PFSK-1 (cell line): Measurements from ENCODE around the gene SDC4.

ENCODE experiments used
- FOXP2 ChIP-seq: optimal IDR thresholded peaks from 2 replicates; pipeline ENCODE3; 2011; ENCODE audit warnings: borderline replicate concordance, control low read depth, inconsistent platforms; ENCODE audit not compliant: insufficient read depth; ENCODE audit errors: extremely low read length, extremely low read depth
- POLR2AphosphoS5 ChIP-seq: IDR thresholded peaks from 2 replicates; pipeline ENCODE4 v1.6.1; 2012; ENCODE audit warnings: low read depth, mild to moderate bottlenecking, control low read depth, low read length, moderate library complexity
- REST ChIP-seq, 2 experiments: IDR thresholded peaks; 2 replicates each; pipeline versions ENCODE4 v1.6.1 to v1.8.0; 2011 to 2012; ENCODE audit warnings: low read depth in 2 of 2, low read length in 2 of 2, control low read depth in 1 of 2, inconsistent platforms in 1 of 2, mild to moderate bottlenecking in 1 of 2, moderate library complexity in 1 of 2; ENCODE audit not compliant: insufficient read depth in 1 of 2
- SIN3A ChIP-seq: IDR thresholded peaks from 2 replicates; pipeline ENCODE4 v1.6.1; 2012; ENCODE audit warnings: mild to moderate bottlenecking, low read length, moderate library complexity, borderline replicate concordance; ENCODE audit not compliant: insufficient read depth
- TAF1 ChIP-seq: IDR thresholded peaks from 2 replicates; pipeline ENCODE4 v1.6.1; 2012; ENCODE audit warnings: low read length, control low read depth, borderline replicate concordance; ENCODE audit not compliant: insufficient read depth

SDC4 gene

DNA sequence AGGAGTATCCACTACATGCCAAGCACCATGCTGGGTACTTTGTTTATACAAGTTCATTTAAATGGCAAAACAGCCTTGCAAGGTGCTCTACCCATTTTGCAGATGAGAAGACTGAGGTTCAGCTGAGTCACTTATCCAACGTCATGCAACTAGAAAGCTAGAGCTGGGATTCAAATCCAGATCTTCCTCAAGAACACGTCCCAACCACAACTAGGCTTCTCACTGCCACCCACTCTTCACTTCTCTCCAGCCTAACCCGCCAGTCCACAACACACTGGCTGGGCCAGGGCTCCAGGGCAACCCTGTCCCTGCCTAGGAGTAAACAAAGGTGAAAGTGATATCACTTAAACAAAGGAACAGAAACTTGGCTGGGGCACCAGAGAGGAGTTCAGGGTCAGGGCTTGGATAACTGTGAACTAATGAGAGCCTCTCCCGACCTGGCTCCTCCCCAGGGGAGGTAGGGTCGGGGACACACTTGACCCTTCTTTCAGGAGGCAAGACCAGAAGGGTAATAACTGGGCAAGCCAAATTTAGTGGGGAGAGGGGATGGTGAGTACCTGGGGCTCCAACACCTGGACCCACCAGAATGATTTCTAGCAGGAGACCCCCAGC is 7.9 kb downstream of the SDC4 start:
- TF ChIP-seq TAF1 (no peak), POLR2AphosphoS5 (no peak), FOXP2 (no peak), SIN3A (no peak), REST (IDR thresholded peaks at IDR 0.05; ENCODE audit: insufficient read depth in 1 of 2, low read depth in 2 of 2, low read length in 2 of 2) (no peak)

- TF ChIP-seq SIN3A (no peak), FOXP2 (no peak), POLR2AphosphoS5 (no peak), TAF1 (no peak), REST (IDR thresholded peaks at IDR 0.05; ENCODE audit: insufficient read depth in 1 of 2, low read depth in 2 of 2, low read length in 2 of 2) (no peak)
These were observed 8.4 kb downstream of the SDC4 start for GRCh38 chr20:45339799-45340198.

- TF ChIP-seq FOXP2 (no peak), SIN3A (no peak), POLR2AphosphoS5 (no peak), REST (IDR thresholded peaks at IDR 0.05; ENCODE audit: insufficient read depth in 1 of 2, low read depth in 2 of 2, low read length in 2 of 2) (no peak), TAF1 (no peak)
These were observed 9.1 kb downstream of the SDC4 start for GRCh38 chr20:45339084-45339483.

GRCh38 chr20:45338121-45339030 is 9.8 kb downstream of the SDC4 start:
- TF ChIP-seq SIN3A: no peak
- no peak for TF ChIP-seq REST (IDR thresholded peaks at IDR 0.05; ENCODE audit: insufficient read depth in 1 of 2, low read depth in 2 of 2, low read length in 2 of 2)
- no peak for TF ChIP-seq FOXP2
- no peak for TF ChIP-seq POLR2AphosphoS5
- no peak for TF ChIP-seq TAF1
